Keratinocyte (primary cell): Measurements from ENCODE around the gene G6PC2. TPM values are rescaled to one million over a fixed set of nuclear protein-coding genes. Genes with fewer than 3 reads are reported as not detected.

ENCODE experiments used
- DNase-seq: peaks from one replicate; pipeline ENCODE4 v3.0.0-alpha.2; 2011; ENCODE audit warnings: low read depth, missing footprints, low spot score
- FAIRE-seq: peaks from 2 replicates; lab custom pipeline; 2011; peaks lifted over from hg19 to GRCh38; lab: Jason Lieb, UNC
- H2AFZ ChIP-seq: 2 replicates; pipeline ENCODE4 v1.6.0; 2012; ENCODE audit warnings: low read length, control low read depth, inconsistent platforms; ENCODE audit not compliant: control insufficient read depth
- H3K27ac ChIP-seq: 2 replicates; pipeline ENCODE4 v1.5.1; 2011; ENCODE audit warnings: low read length; ENCODE audit not compliant: control insufficient read depth, insufficient read depth
- H3K27me3 ChIP-seq: 3 replicates; pipeline ENCODE4 v1.6.0; 2011; ENCODE audit warnings: low read length; ENCODE audit not compliant: control insufficient read depth, insufficient read depth; ENCODE audit errors: extremely low read depth
- H3K36me3 ChIP-seq, 2 experiments: 2 replicates in 1 of 2; 3 replicates in 1 of 2; pipeline ENCODE4 v1.5.1; 2011; ENCODE audit warnings: low read length in 2 of 2, mild to moderate bottlenecking in 1 of 2; ENCODE audit not compliant: control insufficient read depth in 2 of 2, insufficient read depth in 2 of 2; ENCODE audit errors: extremely low read depth in 1 of 2
- H3K4me1 ChIP-seq: 3 replicates; pipeline ENCODE4 v1.5.1; 2011; ENCODE audit warnings: low read length; ENCODE audit not compliant: control insufficient read depth, insufficient read depth; ENCODE audit errors: extremely low read depth
- H3K4me2 ChIP-seq: 3 replicates; pipeline ENCODE4 v1.6.0; 2011; ENCODE audit warnings: low read depth, low read length; ENCODE audit not compliant: control insufficient read depth, insufficient read depth; ENCODE audit errors: extremely low read depth
- H3K4me3 ChIP-seq, 3 experiments: fragments of 200-600 bp in 1 of 3; sonication (generic) in 1 of 3; 2 replicates in 2 of 3; 3 replicates in 1 of 3; pipeline ENCODE4 v1.5.1; 2011 to 2016; ENCODE audit warnings: low read length in 3 of 3, mild to moderate bottlenecking in 3 of 3, control low read depth in 2 of 3, inconsistent platforms in 1 of 3, low read depth in 1 of 3, mixed read lengths in 1 of 3, mixed run types in 1 of 3, moderate library complexity in 1 of 3; ENCODE audit not compliant: control insufficient read depth in 2 of 3, insufficient read depth in 2 of 3; ENCODE audit errors: extremely low read depth in 1 of 3
- H3K79me2 ChIP-seq: 2 replicates; pipeline ENCODE4 v1.6.0; 2012; ENCODE audit warnings: low read length; ENCODE audit not compliant: control insufficient read depth, insufficient read depth
- H3K9ac ChIP-seq: 3 replicates; pipeline ENCODE4 v1.6.0; 2011; ENCODE audit warnings: low read length; ENCODE audit not compliant: control insufficient read depth, insufficient read depth; ENCODE audit errors: extremely low read depth
- H3K9me1 ChIP-seq: 3 replicates; pipeline ENCODE4 v1.6.0; 2011; ENCODE audit warnings: low read length; ENCODE audit not compliant: control insufficient read depth, insufficient read depth; ENCODE audit errors: extremely low read depth
- H3K9me3 ChIP-seq: 2 replicates; pipeline ENCODE4 v1.5.1; 2012; ENCODE audit warnings: low read depth, low read length; ENCODE audit not compliant: control insufficient read depth
- H4K20me1 ChIP-seq: 3 replicates; pipeline ENCODE4 v1.6.0; 2011; ENCODE audit warnings: low read length; ENCODE audit not compliant: control insufficient read depth, insufficient read depth; ENCODE audit errors: extremely low read depth
- EZH2 ChIP-seq: IDR thresholded peaks from one replicate; pipeline ENCODE4 v1.6.1; 2012; ENCODE audit warnings: inconsistent platforms, mild to moderate bottlenecking, low read length, moderate library complexity
- dilution Hi-C: fragments of 300-500 bp; cut with MboI; formaldehyde crosslinking; loops from one replicate; pipeline ENCODE4 v1.7.0; 2020; ENCODE audit warnings: low sequenced_read_pairs; ENCODE audit not compliant: extremely low pct_ligation_motif_present
- polyA plus RNA-seq, 5 experiments: library from polyadenylated mRNA; depleted of rRNA in 3 of 5; stranded (reverse) in 3 of 5; stranded (forward) in 1 of 5; unstranded in 1 of 5; fragments of >200 nt; gene quantifications; 1 replicate in 1 of 5; 2 replicates in 3 of 5; 3 replicates in 1 of 5; pipeline versions ENCODE4 v1.2.1 to v1.2.3, GENCODE V29; 2011 to 2012; ENCODE audit warnings: missing spikeins in 2 of 5, low read depth in 1 of 5, low replicate concordance in 1 of 5
- TF ChIP-seq, protein P1 (sequence below), 3 experiments: IDR thresholded peaks in 1 of 3; conservative IDR thresholded peaks in 1 of 3; optimal IDR thresholded peaks in 1 of 3; 2 replicates in 2 of 3; 3 replicates in 1 of 3; pipeline versions ENCODE3 to v1.5.1; 2011; ENCODE audit warnings: low read length in 3 of 3, mild to moderate bottlenecking in 3 of 3, moderate library complexity in 2 of 3, control low read depth in 1 of 3, inconsistent platforms in 1 of 3; ENCODE audit not compliant: insufficient read depth in 2 of 3; ENCODE audit errors: extremely low read depth in 1 of 3

The G6PC2 gene
- polyA plus RNA-seq, 1 donor (not counting 4 experiments of a cell fraction or from before 2014, with no cell fraction given): not detected

DNA sequence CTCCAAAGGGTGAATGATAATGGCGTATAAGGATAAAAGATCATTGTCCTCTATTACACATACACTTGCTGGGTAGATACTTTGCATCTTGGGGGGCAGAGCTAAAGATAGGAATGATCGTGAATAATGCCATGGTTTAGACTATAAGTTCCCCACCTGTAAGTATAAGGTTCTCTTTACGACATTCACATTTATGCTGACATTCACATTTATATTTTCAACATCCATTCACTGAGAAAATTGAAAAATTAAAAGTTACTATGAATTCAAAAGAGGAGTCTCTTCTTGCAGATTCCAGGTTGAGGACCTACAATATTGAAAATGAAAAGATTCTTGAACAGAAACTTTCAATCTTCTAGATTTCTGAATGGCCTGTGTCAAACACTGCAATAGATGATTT, 8.8 kb upstream of the G6PC2 start:
- H3K36me3 ChIP-seq: no peaks in the 10 kb centered on the region
- H2AFZ ChIP-seq: no peak overlapping the region
- dilution Hi-C loops: no loop called here
- H3K79me2 ChIP-seq: peaks cover 8% of the 10 kb centered on the region
- no peak overlapping the region for H3K9ac ChIP-seq
- no peak overlapping the region for H3K4me2 ChIP-seq
- peaks cover 13% of the 10 kb centered on the region for H3K4me1 ChIP-seq
- H3K4me3 ChIP-seq: no peak overlapping the region
- no peaks in the 10 kb centered on the region for H3K9me3 ChIP-seq
- FAIRE-seq (no peak), DNase-seq (no peak)
- H3K27me3 ChIP-seq: peaks cover 11% of the 10 kb centered on the region
- no peak for TF ChIP-seq EZH2
- TF ChIP-seq, protein P1, sequence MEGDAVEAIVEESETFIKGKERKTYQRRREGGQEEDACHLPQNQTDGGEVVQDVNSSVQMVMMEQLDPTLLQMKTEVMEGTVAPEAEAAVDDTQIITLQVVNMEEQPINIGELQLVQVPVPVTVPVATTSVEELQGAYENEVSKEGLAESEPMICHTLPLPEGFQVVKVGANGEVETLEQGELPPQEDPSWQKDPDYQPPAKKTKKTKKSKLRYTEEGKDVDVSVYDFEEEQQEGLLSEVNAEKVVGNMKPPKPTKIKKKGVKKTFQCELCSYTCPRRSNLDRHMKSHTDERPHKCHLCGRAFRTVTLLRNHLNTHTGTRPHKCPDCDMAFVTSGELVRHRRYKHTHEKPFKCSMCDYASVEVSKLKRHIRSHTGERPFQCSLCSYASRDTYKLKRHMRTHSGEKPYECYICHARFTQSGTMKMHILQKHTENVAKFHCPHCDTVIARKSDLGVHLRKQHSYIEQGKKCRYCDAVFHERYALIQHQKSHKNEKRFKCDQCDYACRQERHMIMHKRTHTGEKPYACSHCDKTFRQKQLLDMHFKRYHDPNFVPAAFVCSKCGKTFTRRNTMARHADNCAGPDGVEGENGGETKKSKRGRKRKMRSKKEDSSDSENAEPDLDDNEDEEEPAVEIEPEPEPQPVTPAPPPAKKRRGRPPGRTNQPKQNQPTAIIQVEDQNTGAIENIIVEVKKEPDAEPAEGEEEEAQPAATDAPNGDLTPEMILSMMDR (optimal IDR thresholded peaks at IDR 0.05 in 1 of 3, IDR thresholded peaks at IDR 0.05 in 1 of 3, conservative IDR thresholded peaks at IDR 0.05 in 1 of 3; ENCODE audit: extremely low read depth in 1 of 3, insufficient read depth in 2 of 3, low read length in 3 of 3): no peak
- no peaks in the 10 kb centered on the region for H3K9me1 ChIP-seq
- H3K27ac ChIP-seq: no peak overlapping the region
- no peaks in the 10 kb centered on the region for H4K20me1 ChIP-seq

- Histone ChIP-seq H3K9me3 (no peaks in the 10 kb centered on the region), H4K20me1 (no peaks in the 10 kb centered on the region), H3K9me1 (no peaks in the 10 kb centered on the region), H3K79me2 (peaks cover 8% of the 10 kb centered on the region), H3K27me3 (peaks cover 11% of the 10 kb centered on the region), H3K4me1 (peaks cover 13% of the 10 kb centered on the region), H2AFZ (no peak overlapping the region), H3K36me3 (no peaks in the 10 kb centered on the region), H3K9ac (no peak overlapping the region), H3K4me3 (no peak overlapping the region), H3K4me2 (no peak overlapping the region), H3K27ac (no peak overlapping the region)
- dilution Hi-C loops: no loop called here
- TF ChIP-seq, protein P1 (optimal IDR thresholded peaks at IDR 0.05 in 1 of 3, IDR thresholded peaks at IDR 0.05 in 1 of 3, conservative IDR thresholded peaks at IDR 0.05 in 1 of 3; ENCODE audit: extremely low read depth in 1 of 3, insufficient read depth in 2 of 3, low read length in 3 of 3): no peak
- no peak for FAIRE-seq
- DNase-seq: no peak
These were observed 7.0 kb upstream of the G6PC2 start for GRCh38 chr2:168894101-168894500.
